ENCODE measurements around the gene LAPTM5.

The LAPTM5 gene

DNA sequence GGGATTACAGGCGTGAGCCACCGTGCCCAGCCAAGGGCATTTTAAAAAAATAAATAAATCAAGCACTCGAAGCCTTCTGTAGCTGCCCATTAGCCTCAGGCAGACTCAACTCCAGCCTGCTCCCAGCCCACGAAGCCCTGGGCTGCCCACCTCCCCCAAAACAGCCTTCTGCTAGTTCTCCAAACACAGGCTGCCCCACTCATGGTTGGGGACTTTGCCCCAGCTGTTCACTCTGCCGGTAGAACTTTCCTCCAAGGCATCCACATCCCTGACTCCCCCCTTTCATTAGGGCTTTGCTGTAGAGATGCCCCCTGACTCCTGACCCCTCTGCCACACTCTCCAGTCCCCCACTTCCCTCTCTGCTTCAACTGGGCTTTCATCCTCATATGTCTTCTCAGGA is 29.7 kb upstream of the LAPTM5 start:
- no peak for DNase-seq (ENCODE audit: low read depth, low spot score)

GRCh38 chr1:30786264-30786991 is 28.9 kb upstream of the LAPTM5 start:
- no peak for DNase-seq (ENCODE audit: low read depth, low spot score)

- DNase-seq (ENCODE audit: low read depth, low spot score) = no peak
These were observed 28.1 kb upstream of the LAPTM5 start for GRCh38 chr1:30785714-30786113.

DNA sequence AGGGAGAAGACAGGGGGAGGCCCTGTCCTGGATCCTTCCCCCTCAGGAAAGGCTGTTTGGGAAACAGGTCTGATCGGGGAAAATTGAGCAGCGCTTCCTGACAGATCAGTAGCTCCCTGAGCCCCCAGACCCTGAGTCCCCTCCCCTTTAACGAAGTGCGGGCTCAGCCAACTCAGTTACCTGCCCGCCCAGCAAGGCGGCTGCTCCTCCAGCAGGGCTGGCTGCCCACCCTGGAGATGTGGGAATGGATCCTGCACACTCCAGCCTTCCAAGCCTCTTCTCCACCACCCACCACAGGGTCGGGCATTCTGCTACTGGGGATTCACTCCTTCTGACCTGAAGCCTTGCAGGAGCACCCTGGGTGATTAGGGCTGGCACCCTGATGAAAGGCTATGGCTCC is 27.6 kb upstream of the LAPTM5 start:
- DNase-seq (ENCODE audit: low read depth, low spot score) = no peak

DNA sequence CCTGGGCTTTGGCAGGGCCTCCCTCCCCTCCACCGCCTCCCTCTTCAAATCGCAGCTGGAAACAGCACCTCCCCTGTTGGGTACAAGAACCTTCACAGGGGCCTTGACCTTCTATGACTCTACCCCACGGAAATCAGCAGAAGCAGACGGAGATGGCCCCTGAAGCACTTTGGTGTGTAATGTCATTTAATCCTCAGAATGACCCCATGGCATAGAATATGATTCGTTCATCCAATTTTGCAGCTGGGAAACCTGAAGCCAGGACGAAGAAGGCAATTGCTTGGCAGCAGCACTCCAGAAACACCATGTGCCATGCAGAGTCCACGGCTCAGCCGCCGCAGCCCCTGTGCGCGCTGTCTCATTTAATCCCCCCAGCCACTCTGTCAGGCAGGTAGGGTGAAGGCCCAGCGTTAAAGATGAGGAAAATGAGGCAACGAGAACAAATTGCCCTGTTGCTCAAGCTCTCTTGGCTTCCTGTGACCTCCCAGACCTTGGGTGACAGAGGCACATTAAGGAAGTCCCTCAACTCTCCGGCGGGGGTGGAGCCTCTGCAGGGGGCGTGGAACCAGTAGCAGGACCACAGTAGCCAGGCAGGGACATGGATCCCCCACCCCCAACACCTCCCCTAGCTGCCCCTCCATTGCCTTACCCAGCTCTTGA is 25.8 kb upstream of the LAPTM5 start:
- DNase-seq (ENCODE audit: low read depth, low spot score) = no peak

GRCh38 chr1:30782361-30783255 is 25.0 kb upstream of the LAPTM5 start:
- DNase-seq (ENCODE audit: low read depth, low spot score) = no peak

GRCh38 chr1:30781906-30782305 is 24.3 kb upstream of the LAPTM5 start:
- DNase-seq (ENCODE audit: low read depth, low spot score) = no peak

DNA sequence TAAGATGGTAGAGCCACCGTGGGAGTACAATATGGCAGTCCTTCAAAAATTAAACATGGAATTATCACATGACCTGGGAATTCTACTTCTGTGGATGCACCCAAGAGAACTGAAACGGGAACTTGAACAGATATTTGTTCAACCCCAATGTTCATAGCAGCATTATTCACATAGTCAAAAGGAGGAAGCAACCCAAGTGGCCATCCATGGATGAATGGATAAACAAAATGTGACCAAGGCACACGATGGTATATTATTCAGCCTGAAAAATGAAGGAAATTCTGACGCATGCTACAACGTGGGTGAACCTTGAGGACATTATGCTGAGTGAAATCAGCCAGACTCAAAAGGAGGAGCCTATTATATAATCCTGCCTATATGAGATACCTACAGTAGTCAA is 22.8 kb upstream of the LAPTM5 start:
- DNase-seq (ENCODE audit: low read depth, low spot score) = no peak

DNA sequence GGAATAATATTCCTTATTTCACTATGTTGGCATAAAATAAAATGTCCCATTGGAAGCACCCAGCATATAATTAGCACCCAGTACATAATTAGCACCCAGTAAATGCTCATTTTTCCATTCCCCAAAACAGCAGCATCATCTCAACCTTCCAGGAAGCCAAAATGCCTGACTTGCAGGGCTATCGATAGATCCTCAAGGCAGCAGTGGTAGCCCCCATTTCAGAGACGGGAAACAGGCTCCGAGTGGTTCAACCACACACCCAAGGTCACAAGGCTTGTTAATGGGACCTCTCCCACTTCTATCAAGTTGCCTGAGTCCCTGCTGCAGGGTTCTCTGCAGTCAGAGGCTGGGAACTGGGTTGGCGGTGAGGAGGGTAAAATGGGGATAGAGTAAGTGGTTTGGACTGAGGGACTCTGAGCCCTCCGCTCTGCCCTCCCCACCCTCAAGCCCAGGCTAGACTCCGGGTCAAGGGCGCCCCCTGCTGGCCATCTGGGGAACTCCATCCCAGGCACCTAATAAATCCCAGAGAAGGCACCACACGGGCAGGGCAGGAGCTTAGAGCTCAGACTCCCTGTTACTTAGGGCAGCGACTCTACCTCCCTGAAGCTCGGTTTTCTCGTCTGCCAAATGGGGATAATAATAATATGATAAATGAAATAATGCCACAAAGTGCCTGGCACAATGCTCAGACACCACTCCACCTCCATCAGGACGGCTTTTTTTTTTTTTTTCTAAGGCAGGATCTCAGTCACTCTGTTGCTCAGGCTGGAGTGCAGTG is 21.9 kb upstream of the LAPTM5 start:
- no peak for DNase-seq (ENCODE audit: low read depth, low spot score)

GRCh38 chr1:30778979-30779293 is 21.4 kb upstream of the LAPTM5 start:
- no peak for DNase-seq (ENCODE audit: low read depth, low spot score)

DNA sequence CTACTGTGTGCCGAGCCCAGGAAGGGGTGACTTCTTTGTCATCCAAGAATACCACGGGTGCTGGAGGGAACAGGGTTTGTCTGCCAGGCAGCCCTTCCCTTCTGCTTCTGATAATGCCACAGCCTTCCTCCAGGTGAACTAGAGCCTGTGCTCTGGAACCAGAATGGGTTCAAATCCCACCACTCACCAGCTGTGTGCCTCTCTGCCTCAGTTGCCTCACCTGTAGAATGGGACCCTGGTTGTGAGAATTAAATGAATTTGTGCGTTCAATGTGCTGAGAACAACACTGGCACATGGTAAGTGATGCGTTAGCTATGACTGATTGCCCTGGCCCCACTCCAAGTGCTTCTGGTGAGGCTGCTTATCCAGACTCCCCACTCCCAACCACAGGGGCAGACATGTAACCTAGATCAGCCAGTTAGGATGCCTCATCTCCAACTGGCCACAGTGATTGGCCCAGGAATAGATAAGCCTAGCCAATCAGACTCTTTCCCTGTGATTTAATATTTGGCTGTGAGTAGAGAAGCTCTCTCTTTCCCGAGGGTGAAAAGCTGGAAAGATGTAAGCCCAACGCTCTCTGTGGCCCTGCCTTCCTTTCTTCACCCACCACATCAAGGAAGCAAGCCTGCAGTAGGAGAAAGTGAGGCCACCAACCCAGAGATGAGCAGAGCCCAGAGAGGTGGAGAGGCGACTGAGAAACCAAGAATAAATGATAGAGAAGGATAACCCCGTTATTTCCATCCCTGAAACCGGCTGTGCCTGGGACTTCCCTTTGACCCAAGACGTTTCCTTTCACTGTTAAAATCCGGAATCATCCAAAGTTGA is 20.8 kb upstream of the LAPTM5 start:
- no peak for DNase-seq (ENCODE audit: low read depth, low spot score)

GRCh38 chr1:30777904-30778153 is 20.3 kb upstream of the LAPTM5 start:
- no peak for DNase-seq (ENCODE audit: low read depth, low spot score)

DNA sequence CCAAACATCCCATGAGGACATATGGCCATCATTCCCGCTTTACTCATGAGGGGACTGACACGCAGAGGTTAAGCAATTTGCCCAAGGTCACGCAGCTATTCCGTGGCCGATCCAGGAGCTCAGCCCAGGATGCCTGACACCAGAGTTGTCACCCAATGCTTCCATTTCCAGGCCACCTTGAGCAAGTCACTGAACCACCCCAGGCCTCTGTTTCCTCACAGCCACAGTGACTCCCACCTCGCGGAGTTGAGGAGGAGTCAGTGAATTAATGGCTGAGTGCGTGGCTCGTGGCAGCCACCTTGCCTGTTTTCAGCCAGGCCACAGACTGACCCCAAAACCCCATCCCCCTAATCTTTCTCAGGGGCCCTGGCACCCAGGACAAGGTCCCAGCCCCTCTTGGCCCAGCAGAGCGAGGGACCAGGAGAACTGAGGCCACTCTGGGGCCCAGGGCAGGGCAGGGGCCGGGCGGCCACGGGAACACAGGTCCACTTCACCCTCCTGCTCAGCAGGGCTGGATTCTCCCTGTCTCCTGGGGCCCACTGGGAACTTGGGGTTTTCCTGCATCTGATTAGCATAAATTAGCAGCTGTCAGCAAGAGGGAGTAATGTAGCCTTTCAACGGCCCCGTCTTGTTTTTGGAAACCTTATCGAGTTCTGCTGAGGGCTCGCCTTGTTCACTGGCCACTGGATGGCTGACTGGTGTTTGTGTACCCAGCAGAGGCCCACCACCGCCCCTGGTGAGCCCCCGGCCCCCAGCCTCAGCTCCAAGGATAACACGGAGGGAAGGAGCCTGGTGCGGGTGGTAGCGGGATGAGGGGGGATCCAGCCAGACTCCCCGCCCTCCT is 19.7 kb upstream of the LAPTM5 start:
- DNase-seq (ENCODE audit: low read depth, low spot score) = no peak

DNA sequence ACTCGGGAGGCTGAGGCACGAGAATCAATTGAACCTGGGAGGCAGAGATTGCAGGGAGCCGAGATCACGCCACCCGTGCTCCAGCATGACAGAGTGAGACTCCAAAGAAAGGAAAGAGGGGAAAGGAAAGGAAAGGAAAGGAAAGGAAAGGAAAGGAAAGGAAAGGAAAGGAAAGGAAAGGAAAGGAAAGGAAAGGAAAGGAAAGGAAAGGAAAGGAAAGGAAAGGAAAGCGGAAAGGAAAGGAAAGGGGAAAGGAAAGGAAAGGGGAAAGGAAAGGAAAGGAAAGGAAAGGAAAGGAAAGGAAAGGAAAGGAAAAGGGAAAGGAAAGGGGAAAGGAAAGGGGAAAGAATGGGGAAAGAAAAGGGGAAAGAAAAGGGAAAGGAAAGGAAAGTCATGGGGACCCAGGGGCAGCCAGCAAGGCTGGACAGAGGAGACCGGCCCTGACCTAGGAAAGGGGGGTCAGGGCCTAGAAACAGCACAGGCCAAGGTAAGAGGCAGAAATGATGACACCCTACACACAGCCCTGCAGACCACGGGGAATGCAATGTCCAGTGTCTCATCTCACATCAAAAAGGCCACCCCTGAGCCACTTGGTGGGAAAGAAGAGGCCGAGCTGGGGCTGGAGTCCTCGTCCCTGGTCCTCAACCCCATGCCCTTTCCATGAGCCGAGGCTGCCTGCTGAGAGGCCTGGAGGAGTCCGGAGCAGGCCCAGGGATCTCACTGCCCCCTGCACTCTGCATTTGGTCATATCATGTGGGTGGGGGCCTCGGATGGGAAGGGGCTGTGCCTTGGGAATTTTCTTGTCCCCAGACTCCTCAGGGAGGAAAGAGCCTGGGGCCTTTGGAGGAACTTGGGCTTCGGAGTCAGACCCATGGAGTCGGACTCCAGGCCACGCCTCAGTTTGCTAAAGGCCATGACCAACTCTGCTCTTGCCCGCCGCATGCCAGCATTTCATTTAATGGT is 18.8 kb upstream of the LAPTM5 start:
- no peak for DNase-seq (ENCODE audit: low read depth, low spot score)

- no peak for DNase-seq (ENCODE audit: low read depth, low spot score)
These were observed 17.9 kb upstream of the LAPTM5 start for GRCh38 chr1:30775433-30775975.

DNA sequence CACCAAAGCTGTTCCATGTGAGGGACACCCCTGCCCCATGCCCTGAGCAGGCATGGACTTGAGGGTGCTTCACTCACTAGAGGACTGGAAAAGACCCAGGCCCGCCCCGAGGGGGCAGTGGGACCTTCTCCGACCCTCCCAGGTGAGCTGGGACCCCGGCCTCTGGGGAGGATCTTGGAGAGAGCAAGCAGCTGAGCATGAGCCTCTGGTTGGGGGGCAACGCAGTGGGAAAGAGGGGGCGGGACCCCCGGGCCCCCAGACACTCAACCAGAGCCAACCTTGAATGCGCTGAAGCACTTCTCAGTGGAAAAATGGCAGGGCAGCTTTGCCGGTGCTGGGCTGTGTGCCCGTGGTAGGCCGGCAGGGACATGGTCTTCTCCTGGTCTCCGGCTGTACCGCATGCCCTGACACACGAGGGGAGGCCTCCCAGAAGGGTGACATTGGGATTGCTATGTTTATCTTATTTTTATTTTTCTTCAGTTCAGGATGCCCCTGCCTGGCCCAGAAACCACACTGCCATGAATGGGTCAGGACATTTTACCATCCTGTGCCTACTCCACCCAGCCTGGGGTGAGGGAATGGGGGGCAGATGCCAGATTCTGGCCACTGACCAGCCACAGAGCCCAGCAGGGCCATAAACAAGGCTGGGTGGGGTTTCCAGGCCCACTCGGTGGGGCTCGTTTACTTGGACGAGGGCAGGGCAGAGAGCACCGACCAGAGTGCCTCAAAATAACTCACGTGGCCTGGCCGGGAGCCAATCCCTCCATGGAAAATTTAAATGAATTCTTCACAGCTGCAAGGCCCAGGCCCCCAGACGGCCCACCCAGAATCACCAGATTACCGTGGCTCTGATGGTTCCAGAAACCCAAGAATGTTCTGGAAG is 17.2 kb upstream of the LAPTM5 start:
- no peak for DNase-seq (ENCODE audit: low read depth, low spot score)

GRCh38 chr1:30773722-30774358 is 16.3 kb upstream of the LAPTM5 start:
- no peak for DNase-seq (ENCODE audit: low read depth, low spot score)
